SKM-1 (cell line): ENCODE results near the gene OPALIN.

Experiments used
- DNase-seq: peaks from one replicate; lab custom pipeline; 2025; ENCODE audit not compliant: unreplicated experiment; lab: John Stamatoyannopoulos, UW

Gene OPALIN, protein sequence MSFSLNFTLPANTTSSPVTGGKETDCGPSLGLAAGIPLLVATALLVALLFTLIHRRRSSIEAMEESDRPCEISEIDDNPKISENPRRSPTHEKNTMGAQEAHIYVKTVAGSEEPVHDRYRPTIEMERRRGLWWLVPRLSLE

DNA sequence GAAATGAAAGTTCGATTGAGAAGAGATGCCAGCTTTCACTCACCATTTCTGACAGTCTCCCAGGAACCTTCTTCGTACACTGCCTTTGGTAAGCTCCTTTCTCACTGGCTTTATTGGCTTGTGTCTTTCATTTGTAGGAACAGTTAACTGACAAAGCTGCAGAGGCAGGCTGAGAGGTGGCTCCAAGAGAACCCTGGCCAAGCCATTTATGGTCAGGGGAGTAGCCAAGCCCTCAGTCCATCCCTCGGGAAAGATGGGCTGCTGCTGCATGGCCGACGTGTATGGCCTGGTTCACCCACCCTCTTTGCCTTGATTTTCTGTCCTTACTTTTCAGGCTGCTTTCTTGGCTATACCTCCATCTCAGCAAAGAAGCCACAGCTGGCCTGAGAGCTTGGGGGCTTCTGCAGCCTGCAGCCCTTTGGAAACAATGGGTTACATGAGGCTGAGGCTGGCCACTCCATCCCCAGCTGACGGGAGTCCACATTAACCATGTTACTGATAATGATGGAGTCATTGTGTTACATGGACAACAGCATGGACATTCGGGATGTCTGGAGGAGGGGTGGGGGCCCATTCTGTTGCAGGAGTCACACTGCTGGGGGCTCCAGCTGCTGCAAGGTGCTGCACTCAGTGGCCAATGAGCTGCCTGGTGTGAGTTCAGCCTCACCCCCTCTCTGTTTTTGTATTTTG is at the start of gene OPALIN:
OPALIN (minus strand) TSS at position 152 of the 690 bp plus-strand sequence; CDS start at position 46, 106 bp downstream.
- DNase-seq = no peak

- no peak for DNase-seq
Observed at GRCh38 chr10:96408201-96408600, 49.4 kb upstream of the OPALIN start.

DNA sequence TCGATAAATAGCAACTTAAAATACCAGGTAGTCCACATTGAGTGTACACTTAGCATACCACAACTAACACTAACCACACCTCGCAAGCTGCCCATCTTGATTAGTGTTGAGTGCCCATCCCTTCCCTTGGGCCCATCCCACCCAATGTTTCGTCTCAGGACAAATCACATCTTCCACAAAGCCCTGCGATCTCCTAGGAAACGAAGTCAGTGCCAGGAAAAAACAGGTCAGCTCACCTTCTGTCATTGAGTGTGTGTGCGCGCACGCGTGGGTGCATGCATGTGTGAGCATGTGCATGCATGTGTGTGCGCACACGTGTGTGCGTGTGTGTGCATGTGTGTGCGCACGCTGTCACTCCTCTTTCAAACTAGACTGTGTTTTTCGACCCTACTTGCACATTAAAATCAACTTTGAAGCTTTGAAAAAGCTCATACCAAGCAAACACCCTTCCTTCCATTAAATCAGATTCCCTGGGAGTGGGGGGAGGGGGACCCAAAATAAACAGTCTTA is 48.8 kb upstream of the OPALIN start:
- DNase-seq = no peak

DNA sequence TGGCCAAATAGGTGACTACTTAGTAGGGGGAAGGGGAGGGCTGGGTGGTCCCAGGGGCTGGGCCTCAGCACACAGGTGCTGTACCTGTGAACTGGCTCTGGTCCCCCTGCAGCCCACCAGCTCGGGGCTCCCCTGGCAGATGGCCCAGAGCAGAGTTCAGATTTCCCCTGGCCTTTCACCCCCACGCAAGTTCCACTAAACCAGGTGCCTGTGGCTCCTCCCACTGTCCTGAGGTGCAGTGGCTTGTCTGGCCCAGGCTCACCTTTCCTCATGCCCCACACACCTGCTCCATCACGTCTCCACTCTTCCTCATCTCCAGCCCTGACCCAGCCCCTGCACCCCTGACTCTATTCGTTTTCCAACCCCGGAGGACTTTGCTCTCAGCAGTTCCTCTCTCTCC is 47.3 kb upstream of the OPALIN start:
- no peak for DNase-seq

- DNase-seq = no peak
Observed at GRCh38 chr10:96402417-96403305, 43.9 kb upstream of the OPALIN start.

GRCh38 chr10:96401036-96401435 is 42.2 kb upstream of the OPALIN start:
- no peak for DNase-seq

DNA sequence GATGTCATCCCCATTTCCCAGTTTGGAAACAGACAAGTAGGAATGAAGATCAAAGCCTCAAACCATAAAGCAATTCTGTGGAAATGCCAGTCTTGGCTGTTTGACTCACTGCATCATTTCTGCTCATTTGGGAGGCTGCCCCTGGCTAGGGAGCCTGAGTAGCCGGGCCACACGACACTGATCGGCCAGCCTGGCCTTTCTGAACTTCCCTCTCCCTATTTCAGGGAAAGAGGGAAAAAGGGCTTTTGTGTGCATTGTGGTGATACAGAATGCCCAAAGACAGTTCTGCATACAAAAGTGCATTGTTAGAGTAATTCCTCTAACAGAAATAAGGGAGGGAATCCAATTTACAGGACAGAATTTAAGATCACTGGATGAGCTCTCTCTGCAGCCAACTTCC is 41.7 kb upstream of the OPALIN start:
- DNase-seq = no peak

GRCh38 chr10:96397902-96398301 is 39.1 kb upstream of the OPALIN start:
- no peak for DNase-seq

- DNase-seq = peak; percentile 35
Observed at GRCh38 chr10:96395931-96396877, 37.4 kb upstream of the OPALIN start.

DNA sequence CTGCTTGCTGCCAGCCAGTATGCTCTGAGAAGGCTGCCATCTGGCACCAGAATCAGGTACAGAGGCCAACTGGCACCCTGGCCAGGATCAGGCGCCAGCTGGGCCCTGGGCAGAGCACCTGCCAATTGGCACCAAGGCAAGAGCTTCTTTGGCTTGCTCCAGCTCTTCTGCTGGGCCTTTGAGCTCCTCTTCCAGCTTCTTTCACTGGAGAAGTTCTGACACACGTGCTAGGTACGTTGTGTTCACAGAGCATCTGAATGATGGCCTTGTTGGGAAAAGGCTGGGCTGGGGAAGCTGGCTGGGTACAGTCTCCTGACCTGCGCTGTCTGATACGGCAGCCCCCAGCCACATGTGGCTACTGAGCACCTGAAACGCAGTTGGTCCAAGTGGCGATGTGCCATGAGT is 31.7 kb upstream of the OPALIN start:
- DNase-seq = no peak

DNA sequence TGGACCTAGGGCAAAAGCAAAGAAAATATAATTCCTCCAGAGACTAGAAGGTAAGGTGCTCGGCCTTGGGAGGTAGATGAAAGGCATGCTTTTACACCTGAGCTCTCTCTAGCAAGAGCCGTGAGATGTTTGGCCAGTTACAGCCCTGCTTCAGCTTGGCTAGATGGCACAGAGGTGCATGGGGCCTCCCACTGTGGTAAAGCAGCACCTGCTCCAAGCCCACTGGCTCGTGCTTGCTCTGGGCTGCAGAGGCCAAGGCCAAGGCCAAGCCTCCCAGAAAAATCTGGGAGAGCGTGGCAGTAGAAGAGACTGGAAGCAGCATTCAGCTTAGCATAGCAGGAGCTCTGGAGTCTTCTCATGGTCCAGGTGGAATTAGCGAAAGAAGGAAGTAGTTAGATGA is 31.0 kb upstream of the OPALIN start:
- DNase-seq = no peak

GRCh38 chr10:96387601-96388000 is 28.8 kb upstream of the OPALIN start:
- no peak for DNase-seq

DNA sequence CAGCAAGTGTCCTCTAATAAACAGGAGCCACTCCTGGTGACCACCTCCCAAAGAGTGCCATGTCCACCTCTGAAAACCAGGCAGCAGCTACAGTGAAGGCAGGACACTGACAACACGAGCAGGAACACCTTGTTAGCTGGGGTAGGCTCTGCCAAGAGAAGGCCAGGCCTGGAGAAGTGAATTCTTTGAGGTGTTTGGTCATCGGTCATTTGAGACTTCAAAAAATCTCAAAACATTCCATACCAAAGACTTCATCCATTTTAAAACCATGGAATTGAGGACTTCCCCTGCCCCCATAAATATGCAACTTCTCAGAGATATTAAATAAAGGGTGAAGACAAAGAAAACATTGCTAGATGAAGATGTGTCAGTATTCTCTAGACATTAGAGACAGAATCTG is 28.4 kb upstream of the OPALIN start:
- no peak for DNase-seq

DNA sequence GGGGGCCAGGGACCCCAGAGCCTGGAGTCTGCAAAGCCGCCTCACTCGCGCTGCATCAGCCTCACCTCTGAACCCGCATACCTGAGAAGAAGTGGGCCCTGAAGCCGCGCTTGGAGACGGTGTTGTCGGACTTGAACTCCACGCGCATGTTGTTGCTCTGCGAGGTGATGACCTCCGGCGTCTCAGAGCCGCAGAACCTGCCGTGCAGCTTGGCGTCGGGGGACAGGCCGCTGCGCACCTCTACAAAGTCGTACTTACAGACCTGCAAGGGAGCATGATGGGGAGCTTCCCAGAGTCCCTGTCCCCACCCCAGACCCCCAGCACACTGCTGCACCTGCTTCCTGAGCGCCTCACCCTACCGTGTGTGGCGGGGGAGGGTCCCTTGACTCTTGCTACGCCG is 25.7 kb upstream of the OPALIN start:
- no peak for DNase-seq

GRCh38 chr10:96380821-96381220 is 22.0 kb upstream of the OPALIN start:
- peak; percentile 91 for DNase-seq

DNA sequence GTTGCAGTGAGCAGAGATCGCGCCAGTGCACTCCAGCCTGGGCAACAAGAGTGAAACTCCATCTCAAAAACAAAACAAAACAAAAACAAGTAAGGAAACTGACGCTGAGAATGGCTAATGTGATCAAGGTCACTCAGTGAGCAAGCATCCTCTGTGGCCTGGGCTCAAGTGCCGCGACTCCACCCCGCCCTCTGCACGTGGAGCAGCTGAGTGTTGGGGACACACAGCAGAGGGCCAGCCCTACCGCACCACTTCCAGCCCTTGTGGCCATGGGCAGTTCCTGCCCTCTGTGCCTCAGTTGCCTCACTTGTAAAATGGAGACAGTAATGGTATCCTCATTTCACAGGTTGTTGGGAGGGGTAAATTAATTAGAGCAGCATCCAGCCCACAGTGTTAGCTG is 21.0 kb upstream of the OPALIN start:
- DNase-seq = no peak

DNA sequence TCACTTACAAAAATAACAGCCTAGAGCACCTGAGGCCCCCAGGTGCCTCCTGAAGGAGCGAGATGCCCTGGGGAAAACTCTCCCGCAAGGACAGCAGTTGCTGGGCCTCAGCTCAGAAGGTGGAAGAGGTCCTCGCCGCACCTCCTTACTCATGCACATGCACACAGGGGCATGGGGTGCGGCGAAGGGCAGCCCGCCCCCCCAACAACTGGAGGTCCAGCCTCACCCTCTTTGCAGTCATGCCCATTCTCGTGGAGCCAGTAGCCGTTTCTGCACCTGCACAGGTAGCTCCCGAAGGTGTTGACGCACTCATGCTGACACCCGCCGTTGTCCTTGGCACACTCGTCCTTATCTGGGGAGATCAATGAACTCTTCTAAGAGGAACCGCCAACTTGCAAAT is 19.9 kb upstream of the OPALIN start:
- no peak for DNase-seq

GRCh38 chr10:96377816-96378294 is 19.1 kb upstream of the OPALIN start:
- DNase-seq = no peak

- DNase-seq = no peak
Observed at GRCh38 chr10:96376483-96376882, 17.7 kb upstream of the OPALIN start.

DNA sequence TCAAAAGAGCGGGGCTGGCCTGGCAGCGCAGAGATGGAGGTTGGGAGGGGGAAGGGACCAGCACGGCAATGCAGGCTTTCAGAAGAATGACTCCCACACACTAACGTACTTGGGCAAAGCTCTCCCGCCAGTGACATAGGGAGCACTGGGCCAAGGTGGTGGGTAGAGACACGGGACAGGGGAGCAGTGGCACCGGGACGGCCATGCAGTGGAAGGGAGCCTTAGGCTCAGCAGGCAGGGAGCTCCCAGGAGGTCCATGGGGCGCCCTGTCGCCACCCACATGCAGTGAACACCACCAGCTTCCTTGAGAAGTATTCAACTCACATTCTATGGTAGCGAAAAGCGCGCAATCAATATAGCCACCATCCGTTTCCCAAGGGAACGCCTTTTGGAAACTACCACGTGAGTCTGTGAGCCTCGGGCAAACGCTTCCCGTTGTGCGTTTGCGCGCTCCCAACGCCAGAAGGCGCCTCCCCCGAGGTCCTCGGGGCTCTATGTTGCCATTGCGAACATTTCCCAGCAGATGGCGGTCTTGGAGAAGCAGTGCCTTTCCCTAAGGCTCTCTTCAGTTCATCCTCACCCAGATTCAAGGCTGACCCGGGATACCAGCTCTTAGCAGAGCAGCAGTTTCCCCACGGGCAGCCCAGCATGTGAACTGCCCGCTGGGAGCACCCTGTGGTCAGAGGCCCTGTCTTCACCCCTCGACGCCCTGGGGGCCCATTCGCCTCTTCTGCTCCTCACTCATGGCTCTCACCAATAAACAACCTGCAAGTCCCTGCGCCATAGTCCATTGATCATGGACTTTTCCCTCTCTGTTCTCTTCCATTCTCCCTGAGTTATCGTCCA is 16.4 kb upstream of the OPALIN start:
- peak; percentile 83 for DNase-seq
